ENCODE measurements around the gene STX16.
"Not testable (repeated sequence)": the region's sequence is repeated elsewhere in the genome, so short reads cannot be mapped to it uniquely, and the experiment has no call there.

STX16 gene

DNA sequence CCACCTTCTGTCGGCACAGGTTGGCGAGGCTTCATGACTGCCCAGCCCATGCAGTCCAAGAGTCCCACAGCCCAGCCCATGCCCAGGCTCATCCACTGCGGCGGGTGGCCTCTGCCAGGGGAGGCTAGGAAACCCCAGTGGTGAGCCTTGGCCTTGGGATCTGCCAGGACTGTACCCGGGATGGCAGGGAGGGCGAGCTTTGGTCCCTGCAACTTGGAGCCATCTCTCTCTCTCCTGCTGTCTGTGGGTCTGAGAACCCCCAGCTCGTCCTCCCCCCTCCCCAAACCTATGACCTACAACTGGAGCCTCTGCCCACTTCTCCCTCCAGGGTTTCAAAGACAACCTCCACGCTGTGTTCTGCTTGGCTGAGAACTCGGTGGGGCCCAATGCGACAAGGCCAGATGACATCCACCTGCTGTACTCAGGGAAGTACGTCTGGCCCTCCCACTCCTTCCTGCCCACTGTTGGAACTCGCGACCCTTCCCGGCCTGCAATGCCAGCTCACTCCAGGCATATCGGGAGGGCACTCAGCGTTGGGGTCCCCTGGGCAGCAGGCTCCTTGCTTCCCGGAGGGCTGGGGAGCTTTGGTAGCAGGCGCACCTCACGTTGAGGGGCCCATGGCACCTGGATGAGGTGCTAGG lies 61.2 kb downstream of the STX16 start:
- DNase-seq: no peak

DNA sequence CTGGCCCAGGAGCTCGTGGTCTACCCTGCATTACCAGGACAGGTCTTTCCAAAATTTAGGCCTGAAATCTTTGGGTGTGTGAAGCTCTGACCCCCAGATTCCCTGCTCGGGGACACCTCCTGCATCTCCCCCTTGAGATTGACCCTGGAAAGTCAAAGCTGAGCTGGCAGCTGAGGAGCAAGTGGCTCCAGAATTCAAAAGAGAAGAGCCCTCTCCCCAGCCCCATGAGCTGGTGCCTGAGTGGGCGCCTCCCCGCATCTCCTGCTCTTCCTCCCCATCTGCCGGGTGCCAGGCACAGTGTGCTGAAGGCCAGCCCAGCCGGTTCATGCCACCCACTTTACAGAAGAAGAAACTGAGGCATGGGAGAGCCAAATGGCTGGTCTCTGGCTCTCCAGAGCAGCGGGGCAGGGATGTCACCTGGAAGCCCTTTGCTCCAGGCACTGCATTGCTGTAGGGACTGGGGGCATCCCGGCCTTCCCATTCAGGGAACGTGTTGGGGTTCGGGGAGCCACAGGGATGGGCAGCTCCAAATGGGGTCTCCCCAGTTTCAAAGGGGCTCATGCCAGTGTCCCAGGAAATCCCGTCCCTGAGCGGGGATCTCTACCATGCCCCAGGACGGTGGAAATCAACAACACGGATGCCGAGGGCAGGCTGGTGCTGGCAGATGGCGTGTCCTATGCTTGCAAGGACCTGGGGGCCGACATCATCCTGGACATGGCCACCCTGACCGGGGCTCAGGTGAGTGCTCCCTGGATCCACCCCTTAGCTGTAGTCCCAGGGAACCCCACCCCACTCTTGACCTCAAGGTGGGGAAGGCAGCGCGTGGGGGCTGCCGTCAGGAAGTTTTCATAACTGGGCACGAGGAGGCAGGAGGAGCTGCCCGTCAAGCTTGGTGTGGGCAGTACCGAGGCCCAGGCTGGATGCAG lies 62.0 kb downstream of the STX16 start:
- DNase-seq: no peak

DNA sequence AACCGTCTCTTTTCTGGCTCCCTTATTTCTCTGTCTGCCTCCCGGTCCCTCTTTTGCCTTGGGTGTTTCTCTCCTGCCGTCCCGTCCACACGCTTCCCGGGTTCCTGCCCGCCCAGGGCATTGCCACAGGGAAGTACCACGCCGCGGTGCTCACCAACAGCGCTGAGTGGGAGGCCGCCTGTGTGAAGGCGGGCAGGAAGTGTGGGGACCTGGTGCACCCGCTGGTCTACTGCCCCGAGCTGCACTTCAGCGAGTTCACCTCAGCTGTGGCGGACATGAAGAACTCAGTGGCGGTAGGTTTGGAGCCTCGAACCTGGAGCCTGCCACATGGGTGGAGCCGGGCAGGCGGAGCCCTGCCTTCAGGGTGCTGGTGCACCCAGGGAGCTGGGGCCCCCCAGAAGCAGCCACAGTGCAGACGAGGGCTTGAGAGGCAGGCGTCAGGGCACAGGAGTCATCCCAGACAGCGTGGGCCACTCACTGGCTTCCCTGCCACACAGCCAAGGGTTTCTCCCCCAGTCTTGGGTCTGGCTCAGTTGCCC lies 62.8 kb downstream of the STX16 start:
- no peak for DNase-seq

DNA sequence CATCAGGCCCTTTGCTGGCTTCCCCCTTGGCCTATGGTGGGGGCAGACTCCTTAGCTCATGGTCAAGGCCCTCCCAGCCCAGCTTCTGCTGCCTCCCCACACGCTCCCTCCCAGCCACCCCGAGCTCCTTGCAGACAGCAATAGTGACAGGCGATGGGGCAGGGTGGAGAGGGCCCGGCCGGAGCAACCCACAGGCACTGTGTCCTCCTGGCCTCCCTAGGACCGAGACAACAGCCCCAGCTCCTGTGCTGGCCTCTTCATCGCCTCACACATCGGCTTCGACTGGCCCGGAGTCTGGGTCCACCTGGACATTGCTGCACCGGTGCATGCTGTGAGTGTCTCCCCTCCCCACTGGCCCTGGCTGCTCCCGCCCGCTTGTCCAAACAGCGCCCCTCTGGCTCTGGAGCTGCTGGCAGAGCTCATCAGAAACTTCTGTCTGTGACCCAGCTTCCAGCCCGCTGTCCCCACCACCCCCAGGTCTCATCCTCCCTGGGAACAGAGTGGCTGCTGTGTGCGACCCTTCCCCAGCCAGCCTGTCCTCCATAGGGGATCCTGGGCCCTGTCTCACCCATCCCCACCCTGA lies 63.3 kb downstream of the STX16 start:
- DNase-seq: no peak

DNA sequence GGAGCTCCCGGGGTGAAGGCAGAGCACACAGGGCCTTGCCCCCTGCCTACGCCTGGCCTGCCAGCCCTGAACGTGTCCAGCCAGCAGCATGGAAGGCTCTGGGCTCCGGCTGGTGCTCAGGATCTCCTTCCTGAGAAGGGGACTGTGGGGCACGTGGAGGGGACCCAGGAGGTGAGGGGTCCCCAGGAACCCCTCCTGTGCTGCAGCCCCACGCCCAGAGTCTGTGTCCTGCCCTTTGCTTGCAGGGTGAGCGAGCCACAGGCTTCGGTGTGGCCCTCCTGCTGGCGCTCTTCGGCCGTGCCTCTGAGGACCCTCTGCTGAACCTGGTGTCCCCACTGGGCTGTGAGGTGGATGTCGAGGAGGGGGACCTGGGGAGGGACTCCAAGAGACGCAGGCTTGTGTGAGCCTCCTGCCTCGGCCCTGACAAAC lies 63.9 kb downstream of the STX16 start:
- DNase-seq: no peak

DNA sequence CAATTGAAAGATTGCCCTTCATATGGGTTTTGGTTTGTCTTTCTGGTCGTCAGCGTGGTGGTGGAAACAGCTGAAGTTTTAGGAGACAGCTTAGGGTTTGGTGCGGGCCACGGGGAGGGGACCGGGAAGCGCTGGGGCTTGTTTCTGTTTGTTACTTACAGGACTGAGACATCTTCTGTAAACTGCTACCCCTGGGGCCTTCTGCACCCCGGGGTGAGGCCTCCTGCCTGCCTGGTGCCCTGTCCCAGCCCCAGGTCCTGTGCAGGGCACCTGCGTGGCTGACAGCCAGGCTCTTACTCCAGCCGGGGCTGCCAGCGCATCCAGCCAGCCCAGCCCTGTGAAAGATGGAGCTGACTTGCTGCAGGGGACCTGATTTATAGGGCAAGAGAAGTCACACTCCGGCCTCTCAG lies 64.3 kb downstream of the STX16 start:
- DNase-seq: no peak

DNA sequence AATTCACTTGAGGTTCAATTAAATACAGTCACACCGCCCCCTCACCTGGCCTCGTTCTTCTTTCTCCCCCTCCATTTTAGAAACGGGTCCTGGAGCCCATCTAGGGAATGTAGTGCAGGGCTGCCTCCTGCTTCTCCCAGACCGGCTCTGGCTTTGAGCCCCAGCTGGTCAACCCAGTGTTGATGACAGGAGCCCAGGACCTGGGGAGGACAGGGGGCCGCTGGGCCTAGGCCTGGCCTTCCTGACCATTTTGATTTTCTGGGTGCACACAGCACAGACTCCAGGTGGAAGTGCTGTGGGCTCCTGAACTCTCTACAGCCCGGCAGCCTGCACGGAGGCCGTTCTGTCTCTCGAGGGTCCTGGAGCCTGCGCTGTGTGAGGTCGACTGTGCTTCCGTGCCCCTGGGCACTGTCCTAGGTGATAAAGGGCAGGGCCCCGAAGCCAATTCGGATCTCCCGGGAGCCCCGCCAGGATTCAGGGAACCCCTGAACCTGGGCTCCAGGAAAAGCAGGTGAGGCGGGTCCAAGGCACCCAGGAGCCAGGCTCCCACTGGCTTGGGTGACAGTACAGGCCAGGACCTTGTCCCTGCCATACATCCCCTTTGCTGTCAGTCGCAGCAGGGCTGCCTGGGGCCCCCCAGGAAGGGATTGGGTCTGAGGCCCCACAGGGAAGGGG lies 64.9 kb downstream of the STX16 start:
- no peak for DNase-seq

DNA sequence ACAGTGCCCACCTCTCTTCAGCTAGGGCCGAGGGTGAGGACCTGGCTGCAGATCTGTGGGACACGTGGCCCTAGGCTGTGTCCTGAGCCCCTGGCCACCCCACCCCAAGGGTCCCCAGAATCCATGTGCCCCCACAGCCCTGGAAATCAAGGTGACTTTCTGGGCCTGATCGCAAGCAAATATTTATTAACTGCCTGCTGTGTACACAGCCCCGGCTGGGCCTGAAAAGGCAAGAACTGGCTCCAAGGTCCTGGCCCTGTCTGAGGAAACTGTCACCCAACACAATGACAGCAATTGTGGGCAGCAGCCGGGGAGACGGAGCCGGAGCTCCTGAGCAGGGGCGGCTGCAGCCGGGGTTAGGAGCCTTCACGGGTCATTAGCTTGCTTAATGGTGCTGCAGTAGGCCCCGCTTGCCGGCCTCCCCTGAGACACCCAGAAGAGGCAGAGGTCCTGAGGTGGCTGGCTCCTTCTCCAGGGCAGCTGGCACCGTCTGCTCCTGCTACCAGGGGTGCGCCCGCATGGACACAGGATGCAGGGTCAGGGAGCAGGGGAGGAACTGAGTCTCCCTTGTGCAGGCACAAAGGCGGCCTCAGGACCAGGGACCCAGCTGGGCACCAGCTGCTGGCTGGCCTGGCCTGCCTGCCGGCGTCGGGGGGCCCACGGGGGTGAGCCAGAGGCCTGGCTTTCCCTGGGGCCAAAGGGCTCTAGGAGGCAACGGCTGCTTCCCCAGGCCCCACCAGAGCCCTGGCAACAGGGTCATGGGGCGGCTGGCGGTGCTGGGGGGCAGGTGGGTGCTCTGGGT lies 65.6 kb downstream of the STX16 start:
- DNase-seq: no peak

DNA sequence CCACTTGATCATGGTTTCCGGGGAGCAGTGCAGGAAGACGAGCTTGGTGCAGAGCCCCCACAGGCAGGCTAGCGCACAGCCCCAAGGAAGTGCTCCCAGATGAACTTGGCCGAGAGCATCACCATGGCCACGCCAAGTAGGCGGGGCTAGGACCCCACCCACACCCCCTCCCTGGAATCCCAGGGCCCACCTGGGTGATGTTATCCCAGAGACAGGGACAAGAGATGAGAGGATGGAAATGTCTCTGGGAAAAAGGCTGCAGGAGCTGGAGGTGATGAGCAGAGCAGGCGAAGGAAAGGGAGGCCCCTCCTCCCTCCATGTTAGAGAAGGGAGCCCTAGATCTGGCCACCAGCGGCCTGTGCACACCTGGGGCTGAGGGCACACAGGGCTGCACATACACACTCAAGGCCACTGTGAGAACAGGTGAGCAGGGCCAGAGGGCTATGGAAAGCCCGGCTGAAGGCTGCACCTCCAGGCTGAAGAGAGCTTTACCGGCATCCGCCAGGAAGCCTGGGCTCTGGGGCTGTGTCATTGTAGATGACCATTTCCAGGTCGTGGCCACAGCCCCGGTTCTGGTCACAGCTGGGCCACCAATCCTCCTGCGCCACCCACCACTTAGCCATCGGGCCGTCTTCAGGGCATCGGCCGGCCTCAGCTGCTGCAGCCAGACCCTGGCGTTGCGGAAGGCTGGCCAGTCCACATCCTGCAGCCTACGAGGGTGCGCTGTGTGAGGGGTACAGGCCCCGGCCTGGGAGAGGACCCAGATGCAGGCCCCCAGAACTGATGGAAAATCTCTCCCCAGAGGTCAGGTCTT lies 66.4 kb downstream of the STX16 start:
- no peak for DNase-seq

DNA sequence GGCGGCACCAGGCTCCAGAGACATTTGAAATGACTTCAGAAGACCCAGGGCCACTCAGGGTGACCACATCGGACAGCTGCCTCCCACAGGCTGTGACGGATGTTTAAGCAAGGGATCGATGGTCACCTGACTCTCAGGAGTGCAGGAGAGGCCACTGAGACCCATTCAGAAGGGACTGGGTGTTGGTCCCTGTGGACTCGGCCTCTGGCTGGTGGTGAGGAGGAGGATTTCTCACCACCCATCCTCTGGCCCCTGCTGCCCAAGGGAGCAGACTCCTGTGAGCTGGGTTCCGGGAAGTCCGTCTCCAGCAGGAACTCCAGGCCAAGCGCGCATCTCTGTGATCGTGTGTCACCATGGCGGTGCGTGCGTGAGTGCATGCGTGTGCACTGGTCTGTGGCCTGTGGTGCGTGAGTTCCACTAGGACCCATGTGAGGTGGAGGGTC lies 67.1 kb downstream of the STX16 start:
- DNase-seq: no peak

DNA sequence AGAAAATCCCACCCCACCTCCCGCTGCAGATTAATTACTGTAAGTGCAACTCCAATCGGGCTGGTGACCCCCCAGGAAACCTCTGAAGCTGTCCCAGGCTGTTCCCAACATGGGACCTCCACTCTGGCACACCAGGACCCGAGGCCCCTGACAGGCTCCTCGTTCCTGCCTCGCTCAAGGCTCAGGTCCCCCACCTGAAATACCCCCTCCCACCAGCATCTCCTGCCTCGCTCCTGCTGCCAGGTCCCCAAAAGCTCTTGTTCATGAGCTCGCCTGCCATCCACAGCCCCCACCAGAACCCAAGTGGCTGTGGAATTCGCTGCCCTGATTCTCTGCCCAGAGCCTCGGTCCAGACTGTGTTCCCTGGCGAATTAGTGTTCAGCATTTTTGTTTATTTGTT lies 67.6 kb downstream of the STX16 start:
- no peak for DNase-seq

DNA sequence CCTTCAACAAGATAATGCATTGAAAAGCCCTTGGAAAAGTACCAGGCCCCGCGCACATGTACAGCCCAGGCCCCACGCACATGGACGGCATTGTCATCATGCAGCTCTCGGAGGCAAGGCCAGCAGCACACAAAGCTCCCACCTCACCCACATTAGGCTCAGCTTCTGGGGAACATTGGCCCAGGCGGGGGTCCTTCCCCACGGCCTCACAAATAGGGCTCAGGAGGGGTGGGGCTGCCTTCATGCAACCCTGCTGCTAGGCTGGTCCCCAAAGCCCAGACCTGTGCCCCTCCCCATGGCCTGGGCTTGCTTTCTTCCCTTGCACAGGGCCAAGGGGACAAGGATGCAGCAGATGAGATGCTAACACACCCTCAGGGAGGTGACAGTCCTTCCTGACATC lies 68.2 kb downstream of the STX16 start:
- no peak for DNase-seq

DNA sequence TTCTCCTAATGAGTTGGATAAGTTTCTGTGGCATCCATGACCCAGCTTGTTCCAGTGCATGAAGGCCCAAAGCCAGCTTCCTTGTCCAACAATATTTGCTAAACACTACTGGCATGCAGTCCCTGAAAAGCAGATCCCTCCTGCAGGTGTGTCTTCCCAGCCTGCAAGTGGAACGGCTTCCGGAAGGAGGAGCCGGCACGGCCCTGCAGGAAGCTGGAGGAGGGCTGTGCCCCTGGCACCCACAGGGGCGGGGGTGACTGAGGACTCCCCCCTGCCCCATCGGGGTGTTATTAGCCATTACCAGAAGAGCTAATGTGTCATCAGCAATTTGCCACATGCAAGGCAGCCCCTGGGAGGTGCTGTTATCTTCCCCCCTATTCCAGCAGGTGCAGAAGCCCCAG lies 68.9 kb downstream of the STX16 start:
- DNase-seq: no peak

DNA sequence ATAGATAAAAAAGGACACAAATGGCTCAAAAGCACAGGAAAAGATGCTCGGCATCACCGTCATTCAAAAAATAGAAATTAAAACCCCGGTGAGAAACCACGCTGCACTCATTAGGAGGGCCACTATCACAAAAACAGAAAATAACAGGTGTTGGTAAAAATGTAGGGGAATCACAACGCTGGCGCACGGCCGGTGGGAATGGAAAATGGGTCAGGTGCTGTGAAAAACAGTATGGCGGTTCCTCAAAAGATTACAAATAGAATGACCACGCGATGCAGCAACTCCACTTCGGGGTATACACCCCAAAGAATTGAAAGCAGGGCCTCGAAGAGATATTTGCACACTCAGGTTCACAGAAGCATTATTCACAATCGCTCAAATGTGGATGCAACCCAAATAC lies 69.8 kb downstream of the STX16 start:
- no peak for DNase-seq

DNA sequence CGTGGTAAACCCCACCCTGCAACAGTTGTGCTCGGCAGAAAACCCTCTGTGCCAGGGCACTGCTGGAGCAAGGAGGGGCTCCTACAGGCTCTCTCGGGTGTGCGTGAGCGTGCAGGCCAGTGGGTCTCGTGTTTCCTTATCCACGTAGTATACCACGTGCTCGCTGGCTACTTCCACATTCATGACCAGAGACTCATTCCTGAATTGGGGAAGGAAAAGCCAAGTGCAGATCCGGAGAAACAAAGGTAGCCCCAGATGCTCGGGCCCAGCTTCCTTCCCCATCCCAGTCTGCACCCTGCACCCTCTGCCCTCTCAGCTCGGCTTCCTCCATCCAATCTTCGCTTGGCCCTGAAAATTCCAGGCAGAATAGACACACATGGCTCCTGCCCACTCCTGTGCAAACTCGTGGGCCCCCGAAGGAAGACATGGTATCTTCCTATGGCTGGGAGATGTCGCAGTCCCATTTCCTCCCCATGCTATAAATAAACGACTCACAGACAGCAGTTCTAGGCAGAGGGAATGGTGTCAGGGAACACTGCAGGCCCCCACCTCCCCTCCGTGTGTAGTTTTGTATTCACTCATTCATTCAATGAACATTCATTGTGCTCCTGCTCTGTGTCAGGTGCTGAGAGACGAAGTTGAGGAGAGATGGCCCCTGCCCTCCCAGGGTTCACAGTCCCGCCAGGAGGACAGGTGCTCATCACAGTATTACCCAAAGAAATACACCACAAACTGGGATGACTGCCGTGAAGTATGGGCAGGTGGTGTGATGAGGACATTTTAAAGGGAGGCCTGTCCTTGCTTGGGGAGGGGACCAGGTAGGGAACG lies 71.1 kb downstream of the STX16 start:
- DNase-seq: no peak

DNA sequence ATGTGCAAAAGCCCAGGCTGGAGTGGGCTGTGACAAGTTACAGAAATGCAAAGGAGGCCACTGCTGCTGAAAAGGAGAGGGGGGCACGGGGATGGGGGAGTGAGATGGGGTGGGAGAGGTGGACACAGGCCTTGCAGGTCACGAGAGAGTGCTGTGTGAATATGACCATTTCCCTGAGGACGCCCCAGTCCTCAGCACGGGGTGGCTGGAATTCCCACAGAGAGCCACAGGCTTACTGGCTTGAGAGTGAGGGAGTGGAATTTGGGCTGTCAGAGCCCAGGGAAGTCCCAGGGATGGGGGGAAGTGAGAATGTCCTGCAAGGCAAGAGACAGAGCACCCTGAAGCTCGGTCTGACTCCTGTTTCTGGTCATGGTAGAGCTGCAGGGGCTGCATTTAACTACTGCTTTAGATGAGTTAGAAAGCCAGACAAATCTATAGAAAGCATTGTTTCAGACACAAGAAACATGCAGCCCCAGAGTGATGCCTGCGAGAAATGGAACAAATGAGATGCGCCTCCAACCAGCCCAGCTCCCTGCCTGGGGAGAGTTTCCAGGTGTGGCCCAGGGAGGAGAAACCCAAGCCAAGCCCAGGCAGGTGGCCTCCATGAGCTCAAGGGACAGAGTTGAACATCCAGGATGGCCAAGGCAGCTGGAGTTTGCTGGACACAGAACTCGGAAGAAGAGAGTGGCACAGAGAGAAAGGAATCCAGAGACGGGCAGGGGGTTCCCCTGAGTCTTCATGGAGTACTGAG lies 72.0 kb downstream of the STX16 start:
- DNase-seq: no peak

DNA sequence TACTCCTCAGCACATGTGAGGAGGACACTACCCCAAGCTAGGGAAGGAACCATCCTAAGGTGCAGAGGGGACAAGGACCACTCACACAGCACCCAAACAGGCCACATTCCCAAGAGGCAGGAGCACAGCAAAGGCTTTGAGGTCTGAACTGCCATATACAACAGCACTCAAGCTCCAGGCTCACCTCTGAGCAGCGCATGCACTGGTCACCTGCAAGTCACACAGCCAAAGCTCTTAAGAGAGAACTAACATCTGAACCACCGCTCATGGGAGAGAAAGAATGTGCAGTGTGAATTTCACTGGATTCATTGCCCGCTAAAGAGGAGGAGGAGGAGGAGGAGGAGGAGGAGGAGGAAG lies 72.5 kb downstream of the STX16 start:
- no peak for DNase-seq

DNA sequence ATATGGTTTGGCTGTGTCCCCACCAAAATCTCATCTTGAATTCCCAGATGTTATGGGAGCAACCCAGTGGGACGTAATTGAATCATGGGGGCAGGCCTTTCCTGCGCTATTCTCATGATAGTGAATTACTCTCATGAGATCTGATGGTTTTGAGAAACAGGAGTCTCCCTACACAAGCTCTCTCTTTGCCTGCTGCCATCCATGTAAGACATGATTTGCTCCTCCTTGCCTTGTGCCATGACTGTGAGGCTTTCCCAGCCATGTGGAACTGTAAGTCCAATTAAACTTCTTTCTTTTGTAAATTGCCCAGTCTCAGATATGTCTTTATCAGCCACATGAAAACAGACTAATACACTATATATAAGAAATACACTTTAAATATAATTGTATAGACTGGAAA lies 75.1 kb downstream of the STX16 start:
- not testable (repeated sequence) for DNase-seq

All from SHP77 (cell line).